Left ventricle myocardium inferior (tissue), 1 donor: ENCODE data around the gene IAH1. TPM values are rescaled to one million over a fixed set of nuclear protein-coding genes. Genes with fewer than 3 reads are reported as not detected.
A peak's percentile ranks its signal among the peaks of the same experiment; 100 is the strongest.

ENCODE experiments used
- DNase-seq: peaks from one replicate; pipeline ENCODE4 v3.0.0-alpha.2; 2020
- H3K27ac ChIP-seq: fragments of 200-600 bp; replicated peaks from 2 replicates; pipeline ENCODE4 v1.8.0; 2021
- H3K27me3 ChIP-seq: fragments of 200-600 bp; 2 replicates; pipeline ENCODE4 v1.8.0; 2021; ENCODE audit warnings: low read depth
- H3K36me3 ChIP-seq: fragments of 200-600 bp; 2 replicates; pipeline ENCODE4 v1.8.0; 2021
- H3K4me1 ChIP-seq: fragments of 200-600 bp; 2 replicates; pipeline ENCODE4 v1.8.0; 2021
- H3K4me3 ChIP-seq: fragments of 200-600 bp; 2 replicates; pipeline ENCODE4 v1.8.0; 2021; ENCODE audit warnings: mild to moderate bottlenecking, moderate library complexity
- H3K9me3 ChIP-seq: fragments of 200-600 bp; replicated peaks from 2 replicates; pipeline ENCODE4 v1.8.0; 2021
- intact Hi-C: fragments of 100-400 bp; cut with micrococcal nuclease; formaldehyde crosslinking; loops from one replicate; pipeline ENCODE4 v1.11.0; 2022
- long read RNA-seq: library from polyadenylated mRNA; unstranded; transcript quantifications from one replicate; pipeline ENCODE4 v2.0.0, GENCODE V29; 2021
- total RNA-seq: library from RNA; stranded (reverse); fragmentation: NEBNext Ultra II Directional; extraction: Animal tissue kit (Norgen Biotek cat#: 25700); gene quantifications from one replicate; pipeline ENCODE4 v1.2.1, GENCODE V29; 2021
- TF ChIP-seq, protein P1 (sequence below): fragments of 200-600 bp; IDR thresholded peaks from 2 replicates; pipeline ENCODE4 v1.8.0; 2021; ENCODE audit warnings: antibody characterized with exemption, mild to moderate bottlenecking, borderline replicate concordance
- donor health status: DM: no; HTN: yes; CAD: no; lungs with severe emphysema.

IAH1 gene, protein sequence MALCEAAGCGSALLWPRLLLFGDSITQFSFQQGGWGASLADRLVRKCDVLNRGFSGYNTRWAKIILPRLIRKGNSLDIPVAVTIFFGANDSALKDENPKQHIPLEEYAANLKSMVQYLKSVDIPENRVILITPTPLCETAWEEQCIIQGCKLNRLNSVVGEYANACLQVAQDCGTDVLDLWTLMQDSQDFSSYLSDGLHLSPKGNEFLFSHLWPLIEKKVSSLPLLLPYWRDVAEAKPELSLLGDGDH
- total RNA-seq: 82.9 TPM
- long read RNA-seq, transcript IAH1-215 (6 exons, 1,266 nt): major isoform, 64 of 79 reads
- long read RNA-seq, partial matches to known transcripts: 2 of 79 reads
- long read RNA-seq, other reads (novel, unspliced or antisense): 4 of 79 reads

DNA sequence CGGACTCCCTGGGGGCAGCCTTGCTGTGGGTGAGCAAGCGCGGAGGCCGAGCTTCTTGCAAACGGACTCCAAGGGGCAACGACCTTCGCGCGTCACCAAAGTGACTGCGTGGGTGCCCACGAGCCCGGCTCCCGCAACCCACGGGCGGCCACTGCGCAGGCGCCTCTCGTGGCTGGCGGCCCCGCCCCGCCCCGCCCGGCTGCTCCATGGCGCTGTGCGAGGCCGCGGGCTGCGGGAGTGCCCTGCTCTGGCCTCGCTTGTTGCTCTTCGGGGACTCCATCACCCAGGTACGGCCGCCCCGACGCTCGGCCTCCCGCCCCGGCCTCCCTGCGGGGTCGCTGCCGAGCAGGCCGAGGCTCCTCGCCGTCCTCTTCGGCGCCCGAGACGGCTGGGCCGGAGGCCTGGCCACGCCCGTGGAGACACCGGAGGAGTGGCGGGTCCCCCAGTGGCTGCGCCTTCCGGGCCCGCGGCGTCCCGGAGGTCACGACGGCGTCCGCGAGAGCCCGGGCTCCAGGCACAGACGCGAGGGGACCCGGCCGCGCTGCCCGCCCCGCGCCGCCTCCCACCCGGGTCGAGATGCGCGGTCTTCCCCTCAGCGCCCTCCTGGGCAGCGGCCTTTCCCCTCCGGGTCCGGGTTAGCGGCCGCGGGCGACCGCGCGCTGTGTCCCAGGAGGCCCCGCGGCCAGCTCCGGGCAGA is at the start of gene IAH1:
IAH1 (plus strand) TSS at position 191 of the 697 bp plus-strand sequence; CDS start at position 207, 16 bp downstream.
- TF ChIP-seq, protein P1, sequence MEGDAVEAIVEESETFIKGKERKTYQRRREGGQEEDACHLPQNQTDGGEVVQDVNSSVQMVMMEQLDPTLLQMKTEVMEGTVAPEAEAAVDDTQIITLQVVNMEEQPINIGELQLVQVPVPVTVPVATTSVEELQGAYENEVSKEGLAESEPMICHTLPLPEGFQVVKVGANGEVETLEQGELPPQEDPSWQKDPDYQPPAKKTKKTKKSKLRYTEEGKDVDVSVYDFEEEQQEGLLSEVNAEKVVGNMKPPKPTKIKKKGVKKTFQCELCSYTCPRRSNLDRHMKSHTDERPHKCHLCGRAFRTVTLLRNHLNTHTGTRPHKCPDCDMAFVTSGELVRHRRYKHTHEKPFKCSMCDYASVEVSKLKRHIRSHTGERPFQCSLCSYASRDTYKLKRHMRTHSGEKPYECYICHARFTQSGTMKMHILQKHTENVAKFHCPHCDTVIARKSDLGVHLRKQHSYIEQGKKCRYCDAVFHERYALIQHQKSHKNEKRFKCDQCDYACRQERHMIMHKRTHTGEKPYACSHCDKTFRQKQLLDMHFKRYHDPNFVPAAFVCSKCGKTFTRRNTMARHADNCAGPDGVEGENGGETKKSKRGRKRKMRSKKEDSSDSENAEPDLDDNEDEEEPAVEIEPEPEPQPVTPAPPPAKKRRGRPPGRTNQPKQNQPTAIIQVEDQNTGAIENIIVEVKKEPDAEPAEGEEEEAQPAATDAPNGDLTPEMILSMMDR: no peak
- Histone ChIP-seq H3K27me3 (no peaks in the 10 kb centered on the region), H3K4me3 (peak within 1 kb of the TSS; percentile 86), H3K9me3 (no peaks in the 10 kb centered on the region), H3K27ac (peak within 1 kb of the TSS; percentile 91), H3K36me3 (peaks cover 20% of the 10 kb centered on the region), H3K4me1 (peaks cover 49% of the 10 kb centered on the region)
- peak; percentile 73 for DNase-seq
- intact Hi-C loops: no loop called here

DNA sequence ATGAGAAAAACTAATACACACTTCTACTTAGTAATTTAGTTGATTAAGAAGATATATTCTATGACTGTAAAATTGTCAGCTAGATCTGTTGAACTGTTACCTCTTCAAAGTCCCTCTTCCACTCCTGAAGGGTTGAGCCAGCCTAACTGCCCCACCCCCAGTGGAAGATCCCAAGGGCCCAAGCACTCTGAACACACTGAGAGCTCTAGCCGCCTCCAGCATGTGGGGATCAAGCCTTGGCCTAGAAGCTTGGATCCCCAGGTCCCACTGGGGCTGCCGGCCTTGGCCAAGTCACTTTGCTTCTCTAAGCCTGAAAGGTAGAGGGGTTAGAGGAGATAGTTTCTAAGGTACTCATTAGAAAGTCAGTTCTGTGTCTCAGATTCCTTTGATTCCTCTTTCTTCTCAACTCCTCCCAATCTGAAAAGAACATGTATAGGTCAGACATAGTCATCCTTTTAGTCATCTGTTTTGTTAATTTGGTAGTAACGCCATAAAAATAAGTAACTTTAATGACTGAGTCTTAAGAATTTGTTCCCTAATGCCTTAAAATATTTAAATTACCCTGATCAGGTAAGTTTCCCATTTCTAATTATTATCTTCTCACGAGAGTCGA is 45.3 kb upstream of the IAH1 start:
- H3K27ac ChIP-seq: no peak overlapping the region
- H3K27me3 ChIP-seq: no peaks in the 10 kb centered on the region
- no peaks in the 10 kb centered on the region for H3K9me3 ChIP-seq
- H3K36me3 ChIP-seq: peaks cover 54% of the 10 kb centered on the region
- peaks cover 19% of the 10 kb centered on the region for H3K4me1 ChIP-seq
- H3K4me3 ChIP-seq: no peak overlapping the region
- DNase-seq: no peak
- TF ChIP-seq, protein P1: no peak
- intact Hi-C loops: no loop called here

DNA sequence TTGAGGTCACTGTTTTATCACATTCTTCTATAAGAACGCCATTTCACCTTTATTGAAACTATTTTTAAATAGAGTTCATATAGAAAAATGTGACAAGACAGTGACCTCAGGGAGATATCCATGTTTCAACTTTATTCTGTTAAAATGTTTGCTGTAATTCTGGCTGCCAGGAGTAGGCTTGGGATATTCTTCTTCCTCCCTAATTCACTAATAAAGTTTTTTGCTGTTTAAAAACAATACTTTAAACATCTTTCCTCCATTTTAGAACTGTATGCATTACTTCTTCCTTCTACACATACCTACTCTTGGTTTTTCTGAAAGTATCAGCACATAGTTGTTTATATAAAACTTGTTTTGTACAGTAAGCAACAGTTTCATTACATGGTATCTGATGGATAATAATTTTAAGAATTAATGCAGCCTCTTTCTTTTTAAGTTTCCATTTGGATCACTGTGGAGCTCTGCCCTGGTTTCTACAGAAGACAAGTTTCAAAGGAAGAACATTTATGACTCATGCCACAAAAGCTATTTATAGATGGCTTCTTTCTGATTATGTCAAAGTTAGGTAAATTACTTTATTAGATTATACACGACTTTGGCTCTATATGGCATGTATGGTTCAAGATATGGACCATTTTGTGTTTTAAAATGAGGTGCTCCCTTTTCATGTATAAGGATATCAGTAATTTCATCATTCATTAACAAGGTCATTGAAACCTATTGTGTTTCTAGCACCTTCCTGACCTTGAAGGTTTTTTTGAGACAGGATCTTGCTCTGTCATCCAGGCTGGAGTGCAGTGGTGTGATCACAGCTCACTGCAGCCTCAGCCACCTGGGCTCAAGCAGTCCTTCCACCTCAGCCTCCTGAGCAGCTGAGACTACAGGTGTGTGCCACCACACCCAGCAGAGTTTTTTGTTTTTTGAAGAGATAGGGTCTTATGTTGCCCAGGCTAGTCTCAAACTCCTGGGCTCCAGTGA is 43.7 kb upstream of the IAH1 start:
- Histone ChIP-seq H3K9me3 (no peaks in the 10 kb centered on the region), H3K4me1 (peaks cover 9% of the 10 kb centered on the region), H3K36me3 (peaks cover 67% of the 10 kb centered on the region), H3K4me3 (no peak overlapping the region), H3K27me3 (no peaks in the 10 kb centered on the region), H3K27ac (no peak overlapping the region)
- intact Hi-C loops: no loop called here
- TF ChIP-seq, protein P1: no peak
- DNase-seq: no peak

DNA sequence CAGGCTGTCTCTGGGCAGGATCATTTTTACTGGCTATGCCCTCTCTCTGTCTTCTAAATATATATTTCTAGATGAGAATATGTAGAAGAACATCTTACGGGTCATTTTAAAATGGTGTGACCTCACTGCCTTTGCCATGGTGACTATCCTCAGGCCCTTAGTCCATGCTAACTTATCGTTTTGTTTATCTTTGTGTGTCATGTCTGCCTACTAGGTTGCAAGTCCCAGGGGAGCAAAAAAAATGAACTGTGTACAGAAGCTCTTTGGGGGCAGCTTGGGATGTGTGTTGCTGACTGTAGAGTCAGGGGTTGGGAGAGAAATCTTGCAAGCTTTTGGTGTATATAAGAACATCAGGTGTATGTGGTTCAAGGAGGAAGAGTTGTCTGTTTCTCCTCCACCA is 39.9 kb upstream of the IAH1 start:
- peaks cover 9% of the 10 kb centered on the region for H3K4me1 ChIP-seq
- no peak overlapping the region for H3K4me3 ChIP-seq
- intact Hi-C loops: no loop called here
- DNase-seq: no peak
- H3K36me3 ChIP-seq: peaks cover 95% of the 10 kb centered on the region
- H3K27me3 ChIP-seq: no peaks in the 10 kb centered on the region
- no peak overlapping the region for H3K27ac ChIP-seq
- H3K9me3 ChIP-seq: no peaks in the 10 kb centered on the region
- TF ChIP-seq, protein P1: no peak

DNA sequence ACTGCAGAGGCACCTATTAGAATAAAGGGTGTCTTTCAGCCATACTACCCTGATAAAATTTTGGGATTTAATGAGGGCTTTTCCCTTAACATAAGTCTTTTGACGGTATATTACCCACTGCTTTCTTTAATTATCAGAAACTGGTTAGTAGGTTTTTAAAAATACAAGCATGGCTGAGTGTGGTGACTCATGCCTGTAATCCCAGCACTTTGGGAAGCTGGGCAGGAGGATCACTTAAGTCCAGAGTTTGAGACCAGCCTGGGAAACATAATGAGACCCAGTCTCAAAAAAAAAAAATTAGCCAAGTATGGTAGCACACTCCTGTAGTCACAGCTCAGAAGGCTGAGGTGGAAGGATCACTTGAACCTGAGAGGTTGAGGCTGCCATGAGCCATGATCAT is 34.8 kb upstream of the IAH1 start:
- TF ChIP-seq, protein P1: no peak
- H3K27ac ChIP-seq: no peak overlapping the region
- H3K36me3 ChIP-seq: peaks cover 93% of the 10 kb centered on the region
- H3K4me3 ChIP-seq: no peak overlapping the region
- H3K27me3 ChIP-seq: no peaks in the 10 kb centered on the region
- no peaks in the 10 kb centered on the region for H3K9me3 ChIP-seq
- H3K4me1 ChIP-seq: no peaks in the 10 kb centered on the region
- intact Hi-C loops: no loop called here
- no peak for DNase-seq
